SK-N-MC (cell line): ENCODE data around the gene MAML3.

ENCODE experiments used
- EZH2 ChIP-seq: fragments of 200-600 bp; sonication (generic); IDR thresholded peaks from one replicate; pipeline ENCODE4 v1.6.1; 2017; ENCODE audit warnings: antibody characterized with exemption
- FOXP2 ChIP-seq: optimal IDR thresholded peaks from 2 replicates; pipeline ENCODE3; 2011; ENCODE audit warnings: mild to moderate bottlenecking, moderate library complexity; ENCODE audit not compliant: insufficient read depth; ENCODE audit errors: extremely low read length, control extremely low read depth
- POLR2AphosphoS5 ChIP-seq: IDR thresholded peaks from 2 replicates; pipeline ENCODE4 v1.6.1; 2012; ENCODE audit warnings: mild to moderate bottlenecking, low read depth, low read length, borderline replicate concordance

DNA sequence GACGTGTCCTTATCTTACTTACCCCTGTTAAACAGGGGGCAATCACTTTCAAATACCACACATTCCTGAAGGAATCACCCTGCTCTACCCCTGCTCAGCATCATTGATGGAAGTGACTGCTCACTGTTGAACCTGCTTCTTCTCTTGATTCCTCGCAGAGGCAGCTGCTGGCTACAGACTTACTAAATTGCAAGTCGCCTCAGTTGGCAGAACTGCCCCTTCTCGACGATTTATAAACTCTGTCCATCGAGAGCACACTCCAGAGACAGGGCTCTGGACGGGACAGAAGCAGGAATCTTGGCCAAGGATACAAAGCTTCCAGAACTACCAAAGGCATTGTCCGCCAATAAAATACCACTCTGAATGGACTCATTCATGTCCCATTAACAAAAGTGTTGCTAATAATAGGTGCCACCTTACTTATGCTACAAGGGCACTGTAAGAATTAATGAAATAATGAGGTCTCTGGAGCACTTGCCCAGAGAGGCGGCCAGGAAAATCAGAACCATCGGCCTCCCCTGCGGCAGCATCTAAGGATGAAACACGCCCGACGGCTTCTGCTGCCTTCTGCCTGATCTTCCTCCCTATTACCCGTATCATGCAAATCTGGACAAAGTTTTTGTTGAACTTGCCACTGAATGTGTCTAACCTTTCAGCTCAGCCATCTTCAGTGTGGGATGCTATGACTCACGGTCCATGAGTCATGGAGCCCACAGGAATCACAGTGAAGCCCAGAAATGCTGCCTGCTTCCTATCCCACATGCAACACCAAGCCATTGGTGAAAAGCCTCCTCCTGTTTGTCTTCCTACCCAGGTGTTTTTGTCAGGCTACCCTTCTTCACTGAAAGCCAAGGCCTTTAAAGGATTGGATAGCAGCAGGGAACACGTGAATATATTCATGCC is 164.9 kb downstream of the MAML3 start:
- TF ChIP-seq POLR2AphosphoS5 = no peak
- no peak for TF ChIP-seq EZH2
- TF ChIP-seq FOXP2 = no peak
